ENCODE measurements around the gene ZNF740.

- TF ChIP-seq CTCF (IDR thresholded peaks at IDR 0.05; ENCODE audit: poor library complexity) (no peak), EZH2 (IDR thresholded peaks at IDR 0.05; ENCODE audit: borderline replicate concordance) (no peak), EZH2phosphoT487 (IDR thresholded peaks at IDR 0.05; ENCODE audit: low read depth, severe bottlenecking, unreplicated experiment) (no peak)
Measured at GRCh38 chr12:53161119-53161911, 19.2 kb upstream of the ZNF740 start.

Data from hepatocyte (in vitro differentiated cells).